Ishikawa (cell line): ENCODE results near the gene DNAAF2.

Experiments
- CEBPB ChIP-seq: IDR thresholded peaks from 2 replicates; pipeline ENCODE4 v1.6.1; 2012
- CREB1 ChIP-seq: IDR thresholded peaks from 2 replicates; pipeline ENCODE4 v1.6.1; 2012; ENCODE audit warnings: low read depth
- EGR1 ChIP-seq: IDR thresholded peaks from 2 replicates; pipeline ENCODE4 v1.6.1; 2012
- EP300 ChIP-seq: IDR thresholded peaks from 2 replicates; pipeline ENCODE4 v1.6.1; 2012; ENCODE audit warnings: borderline replicate concordance
- FOXM1 ChIP-seq: IDR thresholded peaks from 2 replicates; pipeline ENCODE4 v1.6.1; 2012; ENCODE audit warnings: low read depth, borderline replicate concordance
- MAX ChIP-seq: IDR thresholded peaks from 2 replicates; pipeline ENCODE4 v1.6.1; 2012
- NFIC ChIP-seq: IDR thresholded peaks from 2 replicates; pipeline ENCODE4 v1.6.1; 2012
- RAD21 ChIP-seq: IDR thresholded peaks from 2 replicates; pipeline ENCODE4 v1.6.1; 2012; ENCODE audit warnings: low read depth
- REST ChIP-seq: IDR thresholded peaks from 2 replicates; pipeline ENCODE4 v1.6.1; 2012; ENCODE audit warnings: low read depth, mild to moderate bottlenecking
- TAF1 ChIP-seq: IDR thresholded peaks from 2 replicates; pipeline ENCODE4 v1.6.1; 2012; ENCODE audit warnings: low read depth, mild to moderate bottlenecking
- TCF12 ChIP-seq: IDR thresholded peaks from 2 replicates; pipeline ENCODE4 v1.6.1; 2012; ENCODE audit warnings: low read depth
- TEAD4 ChIP-seq: IDR thresholded peaks from 2 replicates; pipeline ENCODE4 v1.6.1; 2012
- YY1 ChIP-seq: IDR thresholded peaks from 2 replicates; pipeline ENCODE4 v1.6.1; 2012; ENCODE audit warnings: low read depth
- ZBTB7A ChIP-seq: IDR thresholded peaks from 2 replicates; pipeline ENCODE4 v1.6.1; 2012; ENCODE audit warnings: low read depth
- TF ChIP-seq, protein P1 (sequence below): IDR thresholded peaks from 2 replicates; pipeline ENCODE4 v1.6.1; 2012

Gene DNAAF2, protein sequence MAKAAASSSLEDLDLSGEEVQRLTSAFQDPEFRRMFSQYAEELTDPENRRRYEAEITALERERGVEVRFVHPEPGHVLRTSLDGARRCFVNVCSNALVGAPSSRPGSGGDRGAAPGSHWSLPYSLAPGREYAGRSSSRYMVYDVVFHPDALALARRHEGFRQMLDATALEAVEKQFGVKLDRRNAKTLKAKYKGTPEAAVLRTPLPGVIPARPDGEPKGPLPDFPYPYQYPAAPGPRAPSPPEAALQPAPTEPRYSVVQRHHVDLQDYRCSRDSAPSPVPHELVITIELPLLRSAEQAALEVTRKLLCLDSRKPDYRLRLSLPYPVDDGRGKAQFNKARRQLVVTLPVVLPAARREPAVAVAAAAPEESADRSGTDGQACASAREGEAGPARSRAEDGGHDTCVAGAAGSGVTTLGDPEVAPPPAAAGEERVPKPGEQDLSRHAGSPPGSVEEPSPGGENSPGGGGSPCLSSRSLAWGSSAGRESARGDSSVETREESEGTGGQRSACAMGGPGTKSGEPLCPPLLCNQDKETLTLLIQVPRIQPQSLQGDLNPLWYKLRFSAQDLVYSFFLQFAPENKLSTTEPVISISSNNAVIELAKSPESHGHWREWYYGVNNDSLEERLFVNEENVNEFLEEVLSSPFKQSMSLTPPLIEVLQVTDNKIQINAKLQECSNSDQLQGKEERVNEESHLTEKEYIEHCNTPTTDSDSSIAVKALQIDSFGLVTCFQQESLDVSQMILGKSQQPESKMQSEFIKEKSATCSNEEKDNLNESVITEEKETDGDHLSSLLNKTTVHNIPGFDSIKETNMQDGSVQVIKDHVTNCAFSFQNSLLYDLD

GRCh38 chr14:49634547-49635334, at the start of gene DNAAF2:
Gene DNAAF2 (minus strand): TSS chr14:49635244. CDS start chr14:49635149, 95 bp downstream.
- TF ChIP-seq EP300 (no peak; the same call in 1 of the 2 replicates), MAX (peak; percentile 88), TEAD4 (no peak; the same call in none of the 2 replicates), TCF12 (peak; percentile 12; the same call in 1 of the 2 replicates), ZBTB7A (no peak; the same call in 1 of the 2 replicates)

DNA sequence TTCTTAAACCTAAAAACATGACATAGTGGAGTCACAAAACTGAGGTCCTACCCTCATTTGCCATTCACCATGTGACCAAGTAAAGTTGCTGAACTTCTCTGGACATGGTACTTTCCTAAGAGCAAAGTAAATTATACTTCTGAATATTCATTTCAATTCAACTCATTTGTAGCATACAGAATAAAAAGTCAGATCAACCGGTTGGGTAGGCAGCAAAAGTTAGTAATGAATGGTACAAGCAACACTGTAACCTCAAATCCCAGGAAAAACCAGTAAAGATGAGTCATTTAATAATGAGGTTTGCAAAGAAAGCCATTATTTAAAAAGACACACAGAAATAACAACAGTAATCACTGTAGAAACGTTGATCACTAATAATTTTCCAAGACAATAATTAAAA, 44.2 kb upstream of the DNAAF2 start:
- no peak for TF ChIP-seq TEAD4

DNA sequence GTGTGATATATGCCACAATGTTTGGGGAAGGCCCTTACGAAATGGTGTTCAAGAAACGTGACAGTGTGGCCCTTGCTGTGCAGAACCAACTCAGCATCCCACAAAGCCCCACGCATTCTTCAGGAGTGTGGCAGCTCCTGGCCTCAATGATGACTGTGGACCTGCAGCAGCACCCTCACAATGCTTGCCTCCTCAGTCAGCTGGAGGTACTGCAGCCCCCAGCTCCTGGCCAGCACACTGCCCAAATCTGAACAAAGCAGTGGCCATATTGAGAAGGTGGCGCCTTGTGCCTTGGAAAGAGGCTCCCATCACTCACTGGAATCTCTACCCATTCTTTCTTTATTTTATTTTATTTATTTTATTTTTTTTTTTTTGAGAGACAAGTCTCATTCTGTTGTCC, 42.6 kb upstream of the DNAAF2 start:
- TF ChIP-seq, protein P1, sequence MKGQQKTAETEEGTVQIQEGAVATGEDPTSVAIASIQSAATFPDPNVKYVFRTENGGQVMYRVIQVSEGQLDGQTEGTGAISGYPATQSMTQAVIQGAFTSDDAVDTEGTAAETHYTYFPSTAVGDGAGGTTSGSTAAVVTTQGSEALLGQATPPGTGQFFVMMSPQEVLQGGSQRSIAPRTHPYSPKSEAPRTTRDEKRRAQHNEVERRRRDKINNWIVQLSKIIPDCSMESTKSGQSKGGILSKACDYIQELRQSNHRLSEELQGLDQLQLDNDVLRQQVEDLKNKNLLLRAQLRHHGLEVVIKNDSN, result no peak
- no peak for TF ChIP-seq TEAD4
- TF ChIP-seq FOXM1, result no peak
- TF ChIP-seq ZBTB7A, result no peak
- no peak for TF ChIP-seq RAD21
- no peak for TF ChIP-seq CREB1
- TF ChIP-seq REST, result no peak
- TF ChIP-seq TCF12, result no peak
- TF ChIP-seq MAX, result no peak
- TF ChIP-seq CEBPB, result no peak

DNA sequence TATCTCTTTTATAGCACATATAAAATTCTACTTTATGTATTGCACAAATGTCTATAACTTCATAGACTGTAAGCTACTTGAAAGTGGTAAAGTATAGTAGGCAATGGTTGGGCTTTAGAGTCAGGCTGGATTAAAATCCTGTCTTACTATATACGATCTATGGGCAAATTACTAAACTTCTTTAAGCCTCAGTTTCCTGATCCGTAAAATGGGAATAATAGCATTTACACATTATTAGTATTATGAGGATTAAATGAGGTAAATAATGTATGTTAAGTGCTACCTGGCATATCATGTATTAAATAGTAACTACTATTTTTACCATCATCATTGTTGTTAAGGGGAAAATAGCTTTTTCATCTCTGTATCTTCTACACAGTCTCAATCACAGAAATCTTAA, 38.5 kb upstream of the DNAAF2 start:
- TF ChIP-seq TAF1, result no peak

- TF ChIP-seq TEAD4, result no peak
- TF ChIP-seq, protein P1, result no peak
- TF ChIP-seq MAX, result no peak
- no peak for TF ChIP-seq EGR1
- no peak for TF ChIP-seq YY1
- no peak for TF ChIP-seq FOXM1
Measured at GRCh38 chr14:49670475-49670874, 35.4 kb upstream of the DNAAF2 start.

GRCh38 chr14:49659526-49660455, 24.7 kb upstream of the DNAAF2 start:
- TF ChIP-seq EGR1 (no peak), TCF12 (no peak), NFIC (no peak), EP300 (no peak), FOXM1 (no peak), CEBPB (no peak), RAD21 (no peak), TEAD4 (no peak), ZBTB7A (no peak), REST (no peak), TAF1 (no peak), CREB1 (no peak), MAX (no peak), YY1 (no peak)
- TF ChIP-seq, protein P1, result no peak
